H1 (cell line): ENCODE results near the gene ABHD8. TPM values are rescaled to one million over a fixed set of nuclear protein-coding genes. Genes with fewer than 3 reads are reported as not detected.

Source experiments
- JUN ChIP-seq: IDR thresholded peaks from 2 replicates; pipeline ENCODE4 v1.6.1; 2011; ENCODE audit warnings: low read depth, mild to moderate bottlenecking, improper control_type of control experiment, low read length
- KDM4A ChIP-seq: IDR thresholded peaks from one replicate; pipeline ENCODE4 v1.7.1; 2012; ENCODE audit warnings: low read depth, mild to moderate bottlenecking, moderate library complexity, low read length, inconsistent platforms; ENCODE audit not compliant: severe bottlenecking
- PHF8 ChIP-seq: fragments of 200-600 bp; sonication (generic); conservative IDR thresholded peaks from 2 replicates; pipeline ENCODE4 v1.7.1; 2012; ENCODE audit warnings: low read depth, mild to moderate bottlenecking, inconsistent platforms, low read length, moderate library complexity
- POLR2AphosphoS5 ChIP-seq: IDR thresholded peaks from 2 replicates; pipeline ENCODE4 v1.6.1; 2011; ENCODE audit warnings: low read depth, low read length
- SIX5 ChIP-seq: IDR thresholded peaks from 2 replicates; pipeline ENCODE4 v1.6.1; 2011; ENCODE audit warnings: mild to moderate bottlenecking, low read depth, low read length
- SP1 ChIP-seq: IDR thresholded peaks from 2 replicates; pipeline ENCODE4 v1.6.1; 2011; ENCODE audit warnings: low read depth, low read length
- SP4 ChIP-seq: IDR thresholded peaks from 2 replicates; pipeline ENCODE4 v1.6.1; 2012; ENCODE audit warnings: low read length, inconsistent platforms
- TCF12 ChIP-seq: IDR thresholded peaks from 2 replicates; pipeline ENCODE4 v1.6.1; 2011; ENCODE audit warnings: low read depth, mild to moderate bottlenecking, low read length
- TEAD4 ChIP-seq: IDR thresholded peaks from 2 replicates; pipeline ENCODE4 v1.6.1; 2012; ENCODE audit warnings: low read depth, low read length, inconsistent platforms, mixed read lengths
- polyA plus RNA-seq, 7 experiments: library from polyadenylated mRNA; depleted of rRNA in 3 of 7; stranded (reverse) in 5 of 7; unstranded in 2 of 7; fragments of >200 nt in 5 of 7; fragments of 200-250 nt in 2 of 7; gene quantifications; 1 replicate in 5 of 7; 2 replicates in 1 of 7; 4 replicates in 1 of 7; pipeline versions ENCODE4 v1.2.1 to v1.2.3, GENCODE V29; 2011 to 2013; ENCODE audit warnings: missing spikeins in 2 of 7, mixed read lengths in 2 of 7
- total RNA-seq: library from RNA; stranded (reverse); fragmentation: NEBNext Ultra II Directional; extraction: Animal tissue kit (Norgen Biotek cat#: 25700); gene quantifications from 2 replicates; pipeline ENCODE4 v1.2.1, GENCODE V29; 2021
- TF ChIP-seq, protein P1 (sequence below): fragments of 300-600 bp; sonication (generic); IDR thresholded peaks from 2 replicates; pipeline ENCODE4 v1.7.1; 2012; ENCODE audit warnings: low read length, moderate library complexity, mild to moderate bottlenecking, inconsistent platforms; ENCODE audit not compliant: insufficient replicate concordance

Gene ABHD8
- total and polyA plus RNA-seq, 2 of the 8 experiments (the other 6 are each of a cell fraction or from before 2014, with no cell fraction given), result 11.3 to 18.7 TPM

- TF ChIP-seq, protein P1, sequence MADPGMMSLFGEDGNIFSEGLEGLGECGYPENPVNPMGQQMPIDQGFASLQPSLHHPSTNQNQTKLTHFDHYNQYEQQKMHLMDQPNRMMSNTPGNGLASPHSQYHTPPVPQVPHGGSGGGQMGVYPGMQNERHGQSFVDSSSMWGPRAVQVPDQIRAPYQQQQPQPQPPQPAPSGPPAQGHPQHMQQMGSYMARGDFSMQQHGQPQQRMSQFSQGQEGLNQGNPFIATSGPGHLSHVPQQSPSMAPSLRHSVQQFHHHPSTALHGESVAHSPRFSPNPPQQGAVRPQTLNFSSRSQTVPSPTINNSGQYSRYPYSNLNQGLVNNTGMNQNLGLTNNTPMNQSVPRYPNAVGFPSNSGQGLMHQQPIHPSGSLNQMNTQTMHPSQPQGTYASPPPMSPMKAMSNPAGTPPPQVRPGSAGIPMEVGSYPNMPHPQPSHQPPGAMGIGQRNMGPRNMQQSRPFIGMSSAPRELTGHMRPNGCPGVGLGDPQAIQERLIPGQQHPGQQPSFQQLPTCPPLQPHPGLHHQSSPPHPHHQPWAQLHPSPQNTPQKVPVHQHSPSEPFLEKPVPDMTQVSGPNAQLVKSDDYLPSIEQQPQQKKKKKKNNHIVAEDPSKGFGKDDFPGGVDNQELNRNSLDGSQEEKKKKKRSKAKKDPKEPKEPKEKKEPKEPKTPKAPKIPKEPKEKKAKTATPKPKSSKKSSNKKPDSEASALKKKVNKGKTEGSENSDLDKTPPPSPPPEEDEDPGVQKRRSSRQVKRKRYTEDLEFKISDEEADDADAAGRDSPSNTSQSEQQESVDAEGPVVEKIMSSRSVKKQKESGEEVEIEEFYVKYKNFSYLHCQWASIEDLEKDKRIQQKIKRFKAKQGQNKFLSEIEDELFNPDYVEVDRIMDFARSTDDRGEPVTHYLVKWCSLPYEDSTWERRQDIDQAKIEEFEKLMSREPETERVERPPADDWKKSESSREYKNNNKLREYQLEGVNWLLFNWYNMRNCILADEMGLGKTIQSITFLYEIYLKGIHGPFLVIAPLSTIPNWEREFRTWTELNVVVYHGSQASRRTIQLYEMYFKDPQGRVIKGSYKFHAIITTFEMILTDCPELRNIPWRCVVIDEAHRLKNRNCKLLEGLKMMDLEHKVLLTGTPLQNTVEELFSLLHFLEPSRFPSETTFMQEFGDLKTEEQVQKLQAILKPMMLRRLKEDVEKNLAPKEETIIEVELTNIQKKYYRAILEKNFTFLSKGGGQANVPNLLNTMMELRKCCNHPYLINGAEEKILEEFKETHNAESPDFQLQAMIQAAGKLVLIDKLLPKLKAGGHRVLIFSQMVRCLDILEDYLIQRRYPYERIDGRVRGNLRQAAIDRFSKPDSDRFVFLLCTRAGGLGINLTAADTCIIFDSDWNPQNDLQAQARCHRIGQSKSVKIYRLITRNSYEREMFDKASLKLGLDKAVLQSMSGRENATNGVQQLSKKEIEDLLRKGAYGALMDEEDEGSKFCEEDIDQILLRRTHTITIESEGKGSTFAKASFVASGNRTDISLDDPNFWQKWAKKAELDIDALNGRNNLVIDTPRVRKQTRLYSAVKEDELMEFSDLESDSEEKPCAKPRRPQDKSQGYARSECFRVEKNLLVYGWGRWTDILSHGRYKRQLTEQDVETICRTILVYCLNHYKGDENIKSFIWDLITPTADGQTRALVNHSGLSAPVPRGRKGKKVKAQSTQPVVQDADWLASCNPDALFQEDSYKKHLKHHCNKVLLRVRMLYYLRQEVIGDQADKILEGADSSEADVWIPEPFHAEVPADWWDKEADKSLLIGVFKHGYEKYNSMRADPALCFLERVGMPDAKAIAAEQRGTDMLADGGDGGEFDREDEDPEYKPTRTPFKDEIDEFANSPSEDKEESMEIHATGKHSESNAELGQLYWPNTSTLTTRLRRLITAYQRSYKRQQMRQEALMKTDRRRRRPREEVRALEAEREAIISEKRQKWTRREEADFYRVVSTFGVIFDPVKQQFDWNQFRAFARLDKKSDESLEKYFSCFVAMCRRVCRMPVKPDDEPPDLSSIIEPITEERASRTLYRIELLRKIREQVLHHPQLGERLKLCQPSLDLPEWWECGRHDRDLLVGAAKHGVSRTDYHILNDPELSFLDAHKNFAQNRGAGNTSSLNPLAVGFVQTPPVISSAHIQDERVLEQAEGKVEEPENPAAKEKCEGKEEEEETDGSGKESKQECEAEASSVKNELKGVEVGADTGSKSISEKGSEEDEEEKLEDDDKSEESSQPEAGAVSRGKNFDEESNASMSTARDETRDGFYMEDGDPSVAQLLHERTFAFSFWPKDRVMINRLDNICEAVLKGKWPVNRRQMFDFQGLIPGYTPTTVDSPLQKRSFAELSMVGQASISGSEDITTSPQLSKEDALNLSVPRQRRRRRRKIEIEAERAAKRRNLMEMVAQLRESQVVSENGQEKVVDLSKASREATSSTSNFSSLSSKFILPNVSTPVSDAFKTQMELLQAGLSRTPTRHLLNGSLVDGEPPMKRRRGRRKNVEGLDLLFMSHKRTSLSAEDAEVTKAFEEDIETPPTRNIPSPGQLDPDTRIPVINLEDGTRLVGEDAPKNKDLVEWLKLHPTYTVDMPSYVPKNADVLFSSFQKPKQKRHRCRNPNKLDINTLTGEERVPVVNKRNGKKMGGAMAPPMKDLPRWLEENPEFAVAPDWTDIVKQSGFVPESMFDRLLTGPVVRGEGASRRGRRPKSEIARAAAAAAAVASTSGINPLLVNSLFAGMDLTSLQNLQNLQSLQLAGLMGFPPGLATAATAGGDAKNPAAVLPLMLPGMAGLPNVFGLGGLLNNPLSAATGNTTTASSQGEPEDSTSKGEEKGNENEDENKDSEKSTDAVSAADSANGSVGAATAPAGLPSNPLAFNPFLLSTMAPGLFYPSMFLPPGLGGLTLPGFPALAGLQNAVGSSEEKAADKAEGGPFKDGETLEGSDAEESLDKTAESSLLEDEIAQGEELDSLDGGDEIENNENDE, result no peak
- peak; percentile 61; the same call in 1 of the 2 replicates for TF ChIP-seq SP1
- TF ChIP-seq SIX5, result peak; percentile 50
- TF ChIP-seq JUN, result no peak; the same call in 1 of the 2 replicates
- peak; percentile 94 for TF ChIP-seq TCF12
- no peak for TF ChIP-seq SP4
- peak; percentile 61 for TF ChIP-seq PHF8
- peak; percentile 6; the same call in 1 of the 2 replicates for TF ChIP-seq TEAD4
- peak; percentile 67 for TF ChIP-seq KDM4A
- TF ChIP-seq POLR2AphosphoS5, result peak; percentile 88
Observed at GRCh38 chr19:17305517-17306284, 2.5 kb upstream of the ABHD8 start, which contains the start of gene MRPL34 (continued).
